ENCODE measurements around the gene XPNPEP1.

The XPNPEP1 gene

DNA sequence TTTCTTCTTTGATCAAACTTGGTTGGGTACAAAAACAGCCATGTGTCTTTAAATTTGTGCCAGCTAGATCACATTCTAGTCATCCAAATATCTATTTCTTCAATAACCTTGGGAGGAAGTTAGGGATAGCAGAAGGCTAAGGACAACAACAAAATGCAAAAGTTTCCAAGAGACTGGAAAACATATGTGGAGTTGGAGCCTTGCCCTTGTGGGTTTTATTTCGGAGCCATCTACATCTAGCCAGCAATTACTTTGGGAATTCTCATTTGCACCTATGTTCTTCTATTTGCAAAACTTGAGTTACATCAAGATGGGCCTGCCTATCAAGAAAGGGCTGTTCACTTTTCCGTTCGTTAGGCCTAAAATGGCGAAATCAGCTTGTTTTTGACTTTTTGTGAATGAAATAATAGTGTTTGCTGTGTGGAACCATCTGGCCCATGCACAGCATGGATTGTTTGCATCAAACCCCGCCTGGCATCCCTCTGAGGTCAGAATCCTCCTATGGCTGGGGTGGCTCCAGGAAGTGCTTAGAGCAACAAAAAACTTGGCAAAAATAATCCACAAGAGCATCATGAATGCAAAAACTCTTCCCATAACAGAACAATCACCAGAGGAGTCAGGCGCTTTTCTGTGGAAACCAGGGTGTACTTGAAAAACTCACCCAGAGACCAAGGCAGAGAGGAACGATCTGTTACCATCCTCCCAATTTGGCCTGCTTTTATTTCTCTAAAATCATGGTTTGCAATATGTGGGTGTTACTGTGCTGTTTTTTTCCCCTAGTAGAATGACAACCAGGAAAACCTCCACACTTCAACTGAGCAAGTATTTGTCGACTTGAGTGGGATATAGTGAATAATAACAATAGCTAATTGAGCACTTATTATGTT lies 36.2 kb upstream of the XPNPEP1 start:
- ATAC-seq (ENCODE audit: low read depth) (no peak), DNase-seq (ENCODE audit: low spot score in 2 of 2) (no peak)
- no peaks in the 10 kb centered on the region for H3K36me3 Mint-ChIP-seq
- H3K9me3 Mint-ChIP-seq: no peaks in the 10 kb centered on the region
- H3K27me3 Mint-ChIP-seq: no peaks in the 10 kb centered on the region
- peaks cover 14% of the 10 kb centered on the region for H3K4me1 Mint-ChIP-seq
- H3K27ac Mint-ChIP-seq: no peak overlapping the region
- no peak overlapping the region for H3K4me3 Mint-ChIP-seq

- peaks cover 14% of the 10 kb centered on the region for H3K4me1 Mint-ChIP-seq
- no peak overlapping the region for H3K27ac Mint-ChIP-seq
- ATAC-seq (ENCODE audit: low read depth): no peak
- H3K27me3 Mint-ChIP-seq: no peaks in the 10 kb centered on the region
- no peaks in the 10 kb centered on the region for H3K9me3 Mint-ChIP-seq
- H3K36me3 Mint-ChIP-seq: no peaks in the 10 kb centered on the region
- H3K4me3 Mint-ChIP-seq: no peak overlapping the region
- no peak for DNase-seq (ENCODE audit: low spot score in 2 of 2)
Observed at GRCh38 chr10:109958059-109958458, 34.7 kb upstream of the XPNPEP1 start.

GRCh38 chr10:109957092-109957797 lies 33.9 kb upstream of the XPNPEP1 start:
- no peak for DNase-seq (ENCODE audit: low spot score in 2 of 2)
- Mint-ChIP-seq H3K4me3 (no peak overlapping the region), H3K4me1 (peaks cover 14% of the 10 kb centered on the region), H3K36me3 (no peaks in the 10 kb centered on the region), H3K27me3 (no peaks in the 10 kb centered on the region), H3K27ac (no peak overlapping the region), H3K9me3 (no peaks in the 10 kb centered on the region)
- peak; percentile 55 for ATAC-seq (ENCODE audit: low read depth)

GRCh38 chr10:109956454-109957091 lies 33.3 kb upstream of the XPNPEP1 start:
- H3K36me3 Mint-ChIP-seq: no peaks in the 10 kb centered on the region
- DNase-seq (ENCODE audit: low spot score in 2 of 2) (peak in 1 of 2 donors; percentile 18), ATAC-seq (ENCODE audit: low read depth) (peak; percentile 90)
- no peaks in the 10 kb centered on the region for H3K9me3 Mint-ChIP-seq
- no peak overlapping the region for H3K27ac Mint-ChIP-seq
- no peaks in the 10 kb centered on the region for H3K27me3 Mint-ChIP-seq
- no peak overlapping the region for H3K4me3 Mint-ChIP-seq
- peaks cover 14% of the 10 kb centered on the region for H3K4me1 Mint-ChIP-seq

- DNase-seq (ENCODE audit: low spot score in 2 of 2): no peak
- Mint-ChIP-seq H3K27ac (no peak overlapping the region), H3K4me1 (peaks cover 14% of the 10 kb centered on the region)
Observed at GRCh38 chr10:109953766-109954165, 30.5 kb upstream of the XPNPEP1 start.

GRCh38 chr10:109952526-109952925 lies 29.2 kb upstream of the XPNPEP1 start:
- H3K9me3 Mint-ChIP-seq: no peaks in the 10 kb centered on the region
- H3K27me3 Mint-ChIP-seq: no peaks in the 10 kb centered on the region
- DNase-seq (ENCODE audit: low spot score in 2 of 2) (no peak), ATAC-seq (ENCODE audit: low read depth) (no peak)
- H3K36me3 Mint-ChIP-seq: no peaks in the 10 kb centered on the region
- H3K4me3 Mint-ChIP-seq: no peak overlapping the region
- H3K27ac Mint-ChIP-seq: no peak overlapping the region
- peaks cover 10% of the 10 kb centered on the region for H3K4me1 Mint-ChIP-seq

More at GRCh38 chr10:109953766-109954165, 30.5 kb upstream of the XPNPEP1 start:
- no peaks in the 10 kb centered on the region for H3K27me3 Mint-ChIP-seq
- no peaks in the 10 kb centered on the region for H3K9me3 Mint-ChIP-seq
- no peak for ATAC-seq (ENCODE audit: low read depth)
- H3K4me3 Mint-ChIP-seq: no peak overlapping the region
- H3K36me3 Mint-ChIP-seq: no peaks in the 10 kb centered on the region

- DNase-seq (ENCODE audit: low spot score in 2 of 2) (no peak), ATAC-seq (ENCODE audit: low read depth) (no peak)
- Mint-ChIP-seq H3K9me3 (no peaks in the 10 kb centered on the region), H3K4me3 (no peak overlapping the region), H3K4me1 (peaks cover 1% of the 10 kb centered on the region), H3K27ac (no peak overlapping the region), H3K27me3 (peaks cover 1% of the 10 kb centered on the region), H3K36me3 (peaks cover 1% of the 10 kb centered on the region)
Observed at GRCh38 chr10:109947111-109947920, 24.0 kb upstream of the XPNPEP1 start.

DNA sequence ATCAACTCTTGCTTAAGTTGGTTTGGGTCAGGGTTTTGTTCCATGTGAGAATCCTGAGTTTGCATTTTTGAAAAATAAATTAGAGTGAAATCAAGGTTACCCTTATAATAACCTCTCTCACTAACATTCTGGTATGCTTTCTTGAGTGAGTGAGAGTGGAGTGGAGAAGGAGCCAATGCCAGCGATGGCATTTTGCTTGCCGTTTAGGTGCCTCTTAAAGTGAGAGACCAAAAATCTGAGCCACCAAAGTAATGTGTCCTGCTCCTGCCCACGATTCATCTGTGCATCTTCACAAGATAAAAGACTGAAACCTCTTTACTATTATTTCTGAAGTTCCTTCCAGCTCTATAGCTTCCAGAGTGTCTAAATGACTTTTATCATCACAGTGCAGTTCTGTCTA lies 23.4 kb upstream of the XPNPEP1 start:
- no peak overlapping the region for H3K27ac Mint-ChIP-seq
- peaks cover 4% of the 10 kb centered on the region for H3K4me1 Mint-ChIP-seq
- H3K36me3 Mint-ChIP-seq: peaks cover 1% of the 10 kb centered on the region
- no peak for DNase-seq (ENCODE audit: low spot score in 2 of 2)
- peaks cover 1% of the 10 kb centered on the region for H3K27me3 Mint-ChIP-seq
- no peak overlapping the region for H3K4me3 Mint-ChIP-seq
- ATAC-seq (ENCODE audit: low read depth): no peak
- no peaks in the 10 kb centered on the region for H3K9me3 Mint-ChIP-seq

- DNase-seq (ENCODE audit: low spot score in 2 of 2) (no peak), ATAC-seq (ENCODE audit: low read depth) (no peak)
- Mint-ChIP-seq H3K4me1 (peaks cover 6% of the 10 kb centered on the region), H3K27me3 (peaks cover 1% of the 10 kb centered on the region), H3K27ac (no peak overlapping the region), H3K9me3 (no peaks in the 10 kb centered on the region), H3K4me3 (no peak overlapping the region), H3K36me3 (peaks cover 1% of the 10 kb centered on the region)
Observed at GRCh38 chr10:109945473-109946177, 22.3 kb upstream of the XPNPEP1 start.

DNA sequence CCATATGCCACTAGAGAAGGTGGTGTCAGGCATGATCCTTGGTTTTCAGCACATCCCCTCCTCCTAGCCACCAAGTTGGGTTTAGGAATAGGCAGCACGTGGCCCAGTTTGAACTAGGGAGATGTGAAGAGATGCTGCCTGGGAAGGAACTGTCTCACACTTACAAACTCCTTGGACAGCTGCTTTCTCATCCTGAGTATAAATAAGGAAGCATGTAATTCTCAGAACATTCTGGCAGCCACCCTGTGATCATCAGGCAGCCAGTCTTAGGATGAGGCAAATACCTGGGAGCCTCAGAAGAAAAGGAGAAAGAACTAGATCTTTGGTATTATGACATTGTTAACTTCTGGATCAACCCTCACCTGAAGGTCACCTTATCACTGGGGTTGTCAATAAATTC lies 21.3 kb upstream of the XPNPEP1 start:
- Mint-ChIP-seq H3K27ac (no peak overlapping the region), H3K4me1 (peaks cover 7% of the 10 kb centered on the region), H3K9me3 (no peaks in the 10 kb centered on the region), H3K4me3 (no peak overlapping the region), H3K36me3 (peaks cover 1% of the 10 kb centered on the region), H3K27me3 (peaks cover 1% of the 10 kb centered on the region)
- DNase-seq (ENCODE audit: low spot score in 2 of 2): no peak
- ATAC-seq (ENCODE audit: low read depth): no peak

GRCh38 chr10:109941236-109941862 lies 18.0 kb upstream of the XPNPEP1 start:
- H3K4me1 Mint-ChIP-seq: peaks cover 7% of the 10 kb centered on the region

GRCh38 chr10:109940553-109940952 lies 17.2 kb upstream of the XPNPEP1 start:
- Mint-ChIP-seq H3K36me3 (peaks cover 5% of the 10 kb centered on the region), H3K27me3 (peaks cover 5% of the 10 kb centered on the region), H3K9me3 (no peaks in the 10 kb centered on the region), H3K4me1 (peaks cover 7% of the 10 kb centered on the region), H3K27ac (no peak overlapping the region), H3K4me3 (no peak overlapping the region)
- ATAC-seq (ENCODE audit: low read depth) (no peak), DNase-seq (ENCODE audit: low spot score in 2 of 2) (no peak)

More at GRCh38 chr10:109941236-109941862, 18.0 kb upstream of the XPNPEP1 start:
- no peak overlapping the region for H3K27ac Mint-ChIP-seq
- DNase-seq (ENCODE audit: low spot score in 2 of 2): no peak
- ATAC-seq (ENCODE audit: low read depth): no peak
- H3K9me3 Mint-ChIP-seq: no peaks in the 10 kb centered on the region
- no peak overlapping the region for H3K4me3 Mint-ChIP-seq
- peaks cover 5% of the 10 kb centered on the region for H3K36me3 Mint-ChIP-seq
- peaks cover 5% of the 10 kb centered on the region for H3K27me3 Mint-ChIP-seq

GRCh38 chr10:109940117-109940516 lies 16.8 kb upstream of the XPNPEP1 start:
- H3K4me1 Mint-ChIP-seq: peaks cover 7% of the 10 kb centered on the region

More at GRCh38 chr10:109940117-109940516, 16.8 kb upstream of the XPNPEP1 start:
- H3K4me3 Mint-ChIP-seq: no peak overlapping the region
- H3K27me3 Mint-ChIP-seq: peaks cover 5% of the 10 kb centered on the region
- H3K9me3 Mint-ChIP-seq: no peaks in the 10 kb centered on the region
- no peak for DNase-seq (ENCODE audit: low spot score in 2 of 2)
- ATAC-seq (ENCODE audit: low read depth): no peak
- peaks cover 5% of the 10 kb centered on the region for H3K36me3 Mint-ChIP-seq
- H3K27ac Mint-ChIP-seq: no peak overlapping the region
